ENCODE data around the gene DAPK1. TPM values are rescaled to one million over a fixed set of nuclear protein-coding genes. Genes with fewer than 3 reads are reported as not detected.

DAPK1 gene
- total and polyA plus RNA-seq, 2 donors (not counting 3 experiments of a cell fraction or from before 2014, with no cell fraction given) = 58.9 to 119 TPM

GRCh38 chr9:87729246-87729645 lies 231.6 kb downstream of the DAPK1 start:
- Histone ChIP-seq H3K4me1 (ENCODE audit: control insufficient read depth, extremely low read depth, insufficient read depth, low read length) (no peaks in the 10 kb centered on the region), H3K4me2 (ENCODE audit: insufficient read depth, low read length) (no peak overlapping the region), H4K20me1 (replicated peaks; ENCODE audit: control insufficient read depth, extremely low read depth, insufficient read depth, low read length) (no peaks in the 10 kb centered on the region), H3K27me3 (ENCODE audit: control insufficient read depth in 2 of 2, insufficient read depth in 2 of 2, low read length in 2 of 2) (no peaks in the 10 kb centered on the region), H3K4me3 (replicated peaks in 1 of 3; ENCODE audit: insufficient read depth in 1 of 3, low read depth in 1 of 3, low read length in 3 of 3) (no peak overlapping the region), H3K9ac (replicated peaks; ENCODE audit: extremely low read depth, insufficient read depth, low read length) (no peak overlapping the region), H2AFZ (ENCODE audit: low read depth, low read length) (no peak overlapping the region), H3K9me3 (replicated peaks; ENCODE audit: control insufficient read depth, insufficient read depth, low read length) (no peaks in the 10 kb centered on the region), H3K9me1 (replicated peaks; ENCODE audit: control insufficient read depth, extremely low read depth, insufficient read depth, low read length) (no peaks in the 10 kb centered on the region), H3K79me2 (ENCODE audit: control insufficient read depth, insufficient read depth, low read length) (no peaks in the 10 kb centered on the region), H3K27ac (ENCODE audit: insufficient read depth, low read depth, low read length) (no peak overlapping the region), H3K36me3 (ENCODE audit: control insufficient read depth in 2 of 2, extremely low read depth in 1 of 2, insufficient read depth in 2 of 2, low read length in 2 of 2) (peaks cover 0 to 2% of the 10 kb centered on the region in 2 experiments)
- POLR2A ChIA-PET = no interaction called here
- BruUV-seq (replicated peaks) = no TSS peak
- TF ChIP-seq, protein P1, sequence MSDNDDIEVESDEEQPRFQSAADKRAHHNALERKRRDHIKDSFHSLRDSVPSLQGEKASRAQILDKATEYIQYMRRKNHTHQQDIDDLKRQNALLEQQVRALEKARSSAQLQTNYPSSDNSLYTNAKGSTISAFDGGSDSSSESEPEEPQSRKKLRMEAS (IDR thresholded peaks at IDR 0.05; ENCODE audit: insufficient read depth, insufficient read length) = no peak
- TF ChIP-seq JUN (IDR thresholded peaks at IDR 0.05; ENCODE audit: borderline replicate concordance, insufficient read depth, insufficient read length, low read depth) (no peak), GATA2 (IDR thresholded peaks at IDR 0.05; ENCODE audit: insufficient read depth, insufficient read length, low read depth, low read length) (no peak), FOS (IDR thresholded peaks at IDR 0.05; ENCODE audit: borderline replicate concordance, insufficient read depth, low read length) (no peak), POLR2AphosphoS5 (IDR thresholded peaks at IDR 0.05; ENCODE audit: insufficient read depth, low read depth, low read length) (no peak), MYC (IDR thresholded peaks at IDR 0.05; ENCODE audit: low read depth, low read length) (no peak), CTCF (IDR thresholded peaks at IDR 0.05; ENCODE audit: extremely low read depth in 1 of 2, insufficient read depth in 1 of 2, low read depth in 1 of 2, low read length in 2 of 2) (no peak), POLR2A (IDR thresholded peaks at IDR 0.05; ENCODE audit: low read depth, low read length) (no peak), EZH2 (IDR thresholded peaks at IDR 0.05; ENCODE audit: borderline replicate concordance, low read depth, low read length, severe bottlenecking) (no peak)
- CTCF ChIA-PET = interaction anchor here (1.3 kb wide), 1 partner anchor 83 kb away, joined by 3 read pairs; no protein-coding TSS in a partner anchor
- dilution Hi-C loops (cut with MboI; ENCODE audit: extremely low pct_ligation_motif_present, low sequenced_read_pairs) (no loop called here), intact Hi-C loops (cut with micrococcal nuclease) (loop anchor here (5.0 kb wide), 1 partner anchor 232 kb away; the partner anchor contains the start of gene DAPK1)
- peak; percentile 26 for FAIRE-seq
- no peak for DNase-seq (ENCODE audit: low read depth, low spot score)
